ENCODE results near the gene PIAS4. TPM values are rescaled to one million over a fixed set of nuclear protein-coding genes. Genes with fewer than 3 reads are reported as not detected.

Gene PIAS4
- total and polyA plus RNA-seq, 9 of the 15 experiments (the other 6 are each of a cell fraction or from before 2014, with no cell fraction given), result 0.27 to 34.9 (median 14.4) TPM

DNA sequence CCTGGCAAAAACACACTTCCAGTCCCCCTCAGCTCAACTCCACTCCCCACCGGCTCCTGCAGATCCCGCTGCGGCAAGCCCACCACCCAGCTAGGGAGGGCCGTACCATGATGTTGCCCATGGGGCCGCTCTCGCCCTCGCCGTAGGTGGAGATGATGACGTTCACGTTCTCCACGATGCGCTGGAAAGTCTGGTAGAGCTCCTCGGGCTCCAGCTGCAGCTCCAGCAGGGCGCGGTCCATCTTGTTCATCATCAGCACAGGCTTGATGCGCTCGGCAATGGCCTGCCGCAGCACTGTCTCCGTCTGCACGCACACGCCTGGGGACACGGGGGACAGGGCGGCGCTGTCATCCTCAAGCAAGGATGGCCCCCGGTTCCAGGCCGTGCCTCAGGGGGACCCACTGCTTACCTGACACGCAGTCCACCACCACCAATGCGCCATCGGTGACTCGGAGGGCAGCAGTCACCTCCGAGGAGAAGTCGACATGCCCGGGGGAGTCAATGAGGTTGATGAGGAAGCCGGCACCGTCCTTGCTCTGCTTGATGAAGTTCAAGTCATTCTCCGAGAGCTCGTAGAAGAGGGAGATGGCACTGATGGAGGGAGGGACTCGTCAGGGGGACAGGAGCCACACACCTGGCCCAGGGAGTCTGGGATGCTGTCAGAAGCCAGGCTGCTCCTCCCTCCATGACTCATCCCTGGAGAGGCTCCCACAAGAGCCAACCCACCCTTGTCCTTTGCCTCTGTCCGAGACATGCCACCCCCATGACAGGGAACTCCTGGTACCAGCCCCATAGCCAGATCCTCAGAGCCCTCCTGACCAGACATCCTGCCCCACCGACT lies 24.6 kb upstream of the PIAS4 start (continued):
- TF ChIP-seq, protein P1, sequence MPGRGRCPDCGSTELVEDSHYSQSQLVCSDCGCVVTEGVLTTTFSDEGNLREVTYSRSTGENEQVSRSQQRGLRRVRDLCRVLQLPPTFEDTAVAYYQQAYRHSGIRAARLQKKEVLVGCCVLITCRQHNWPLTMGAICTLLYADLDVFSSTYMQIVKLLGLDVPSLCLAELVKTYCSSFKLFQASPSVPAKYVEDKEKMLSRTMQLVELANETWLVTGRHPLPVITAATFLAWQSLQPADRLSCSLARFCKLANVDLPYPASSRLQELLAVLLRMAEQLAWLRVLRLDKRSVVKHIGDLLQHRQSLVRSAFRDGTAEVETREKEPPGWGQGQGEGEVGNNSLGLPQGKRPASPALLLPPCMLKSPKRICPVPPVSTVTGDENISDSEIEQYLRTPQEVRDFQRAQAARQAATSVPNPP (IDR thresholded peaks at IDR 0.05; ENCODE audit: borderline replicate concordance, insufficient read depth, insufficient read length), result no peak
- no peak for TF ChIP-seq DNMT1 (IDR thresholded peaks at IDR 0.05)
- TF ChIP-seq PYGO2 (tag; IDR thresholded peaks at IDR 0.05), result no peak
- TF ChIP-seq ZNF717 (CRISPR knock-in tag; IDR thresholded peaks at IDR 0.05), result no peak
- 0 out of 4 replicates have a peak, but pooled peaks of 1 of the 2 experiments have one; percentile 8 for TF ChIP-seq FOXA3 (CRISPR knock-in tag; conservative IDR thresholded peaks at IDR 0.05 in 1 of 2, IDR thresholded peaks at IDR 0.05 in 1 of 2)

DNA sequence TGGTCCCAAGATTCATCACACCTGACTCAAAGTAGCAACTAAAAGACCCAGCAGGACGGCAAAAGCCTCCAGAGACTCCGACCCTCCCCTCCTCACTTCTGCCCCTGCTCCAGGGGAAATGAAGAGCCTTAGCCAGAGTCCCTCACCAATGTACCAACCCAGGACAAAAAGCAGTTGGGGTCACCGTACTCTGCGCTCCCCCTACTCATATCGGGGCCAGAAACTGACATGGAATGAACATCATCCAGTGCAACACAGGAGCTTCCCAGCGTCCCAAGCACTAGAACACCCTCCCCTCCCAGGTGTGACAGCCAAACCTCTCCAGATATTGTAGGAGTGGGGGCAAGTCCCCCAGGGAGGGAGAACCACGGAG lies 24.0 kb upstream of the PIAS4 start:
- intact Hi-C loops (cut with micrococcal nuclease) (no loop called here), in situ Hi-C loops (cut with MboI) (loop anchor here (5.0 kb wide), 1 partner anchor 219 kb away; no protein-coding TSS in a partner anchor)
- H3K27ac ChIP-seq (ENCODE audit: extremely low read depth, low read depth, low read length), result peak overlapping the region; percentile 99
- TF ChIP-seq TOE1 (IDR thresholded peaks at IDR 0.05; ENCODE audit: borderline replicate concordance) (no peak), TOE1 (CRISPR knock-in tag; IDR thresholded peaks at IDR 0.05; ENCODE audit: borderline replicate concordance, low read depth) (peak; percentile 7; the same call in 1 of the 2 replicates), DNMT1 (IDR thresholded peaks at IDR 0.05) (no peak), KAT7 (CRISPR knock-in tag; IDR thresholded peaks at IDR 0.05; ENCODE audit: borderline replicate concordance) (peak; percentile 47; the same call in 1 of the 2 replicates), POLR2AphosphoS2 (IDR thresholded peaks at IDR 0.05; ENCODE audit: low read length) (peak; percentile 44; the same call in 1 of the 2 replicates), STAG1 (CRISPR knock-in tag; IDR thresholded peaks at IDR 0.05; ENCODE audit: borderline replicate concordance) (0 out of 2 replicates have a peak, but pooled peaks have one; percentile 13)
- TF ChIP-seq, protein P2, sequence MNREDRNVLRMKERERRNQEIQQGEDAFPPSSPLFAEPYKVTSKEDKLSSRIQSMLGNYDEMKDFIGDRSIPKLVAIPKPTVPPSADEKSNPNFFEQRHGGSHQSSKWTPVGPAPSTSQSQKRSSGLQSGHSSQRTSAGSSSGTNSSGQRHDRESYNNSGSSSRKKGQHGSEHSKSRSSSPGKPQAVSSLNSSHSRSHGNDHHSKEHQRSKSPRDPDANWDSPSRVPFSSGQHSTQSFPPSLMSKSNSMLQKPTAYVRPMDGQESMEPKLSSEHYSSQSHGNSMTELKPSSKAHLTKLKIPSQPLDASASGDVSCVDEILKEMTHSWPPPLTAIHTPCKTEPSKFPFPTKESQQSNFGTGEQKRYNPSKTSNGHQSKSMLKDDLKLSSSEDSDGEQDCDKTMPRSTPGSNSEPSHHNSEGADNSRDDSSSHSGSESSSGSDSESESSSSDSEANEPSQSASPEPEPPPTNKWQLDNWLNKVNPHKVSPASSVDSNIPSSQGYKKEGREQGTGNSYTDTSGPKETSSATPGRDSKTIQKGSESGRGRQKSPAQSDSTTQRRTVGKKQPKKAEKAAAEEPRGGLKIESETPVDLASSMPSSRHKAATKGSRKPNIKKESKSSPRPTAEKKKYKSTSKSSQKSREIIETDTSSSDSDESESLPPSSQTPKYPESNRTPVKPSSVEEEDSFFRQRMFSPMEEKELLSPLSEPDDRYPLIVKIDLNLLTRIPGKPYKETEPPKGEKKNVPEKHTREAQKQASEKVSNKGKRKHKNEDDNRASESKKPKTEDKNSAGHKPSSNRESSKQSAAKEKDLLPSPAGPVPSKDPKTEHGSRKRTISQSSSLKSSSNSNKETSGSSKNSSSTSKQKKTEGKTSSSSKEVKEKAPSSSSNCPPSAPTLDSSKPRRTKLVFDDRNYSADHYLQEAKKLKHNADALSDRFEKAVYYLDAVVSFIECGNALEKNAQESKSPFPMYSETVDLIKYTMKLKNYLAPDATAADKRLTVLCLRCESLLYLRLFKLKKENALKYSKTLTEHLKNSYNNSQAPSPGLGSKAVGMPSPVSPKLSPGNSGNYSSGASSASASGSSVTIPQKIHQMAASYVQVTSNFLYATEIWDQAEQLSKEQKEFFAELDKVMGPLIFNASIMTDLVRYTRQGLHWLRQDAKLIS (CRISPR knock-in tag; IDR thresholded peaks at IDR 0.05), result peak; percentile 83; the same call in 1 of the 2 replicates
- H3K4me2 ChIP-seq (ENCODE audit: insufficient read depth, low read length), result peak overlapping the region; percentile 100
- FAIRE-seq (no peak), ATAC-seq (no peak), DNase-seq (ENCODE audit: extremely low read depth in 1 of 4, low spot score in 3 of 4) (peak in 2 of 4 experiments; percentile 28 to 32)
- no peaks in the 10 kb centered on the region for H3K27me3 ChIP-seq (ENCODE audit: control insufficient read depth in 2 of 2, insufficient read depth in 2 of 2, low read length in 2 of 2)
- 35% methylated on average over 7 of the region's 7 CpGs for WGBS (ENCODE audit: insufficient coverage, low coverage, missing lambda C conversion rate)
- H2AFZ ChIP-seq (ENCODE audit: low read depth, low read length), result no peak overlapping the region
- H3K36me3 ChIP-seq (ENCODE audit: control insufficient read depth, insufficient read depth, low read length), result peaks cover 66% of the 10 kb centered on the region
- peak overlapping the region; percentile 99 for H3K4me3 ChIP-seq
- H4K20me1 ChIP-seq (replicated peaks; ENCODE audit: control insufficient read depth, insufficient read depth, low read length), result peaks cover 63% of the 10 kb centered on the region
- H3K9me1 ChIP-seq (ENCODE audit: control insufficient read depth, insufficient read depth, low read length), result peaks cover 22% of the 10 kb centered on the region
- peaks cover 25 to 70% of the 10 kb centered on the region in 2 experiments; a peak in 4 of 5 replicates for H3K4me1 ChIP-seq (replicated peaks in 1 of 2; ENCODE audit: control insufficient read depth in 2 of 2, insufficient read depth in 2 of 2, low read length in 2 of 2)
- no TSS peak for BruUV-seq (replicated peaks)
- CTCF ChIA-PET (ENCODE audit: low intra/inter-chr PET ratio), result no interaction called here
- peaks cover 67% of the 10 kb centered on the region for H3K79me2 ChIP-seq (ENCODE audit: control insufficient read depth, insufficient read depth, low read length)
- H3K9me3 ChIP-seq (replicated peaks; ENCODE audit: control insufficient read depth, insufficient read depth, low read depth, low read length), result no peaks in the 10 kb centered on the region
- POLR2A ChIA-PET, result interaction anchor here (0.6 to 9.7 kb wide), 12 partner anchors 8 to 419 kb away, joined by 3 to 215 read pairs (median 4); partner anchors contain the start of genes CHAF1A, DAPK3, GIPC3 and MRPL54
- peak overlapping the region; percentile 97 to 100 for H3K9ac ChIP-seq (ENCODE audit: insufficient read depth in 1 of 2, low read depth in 2 of 2, low read length in 2 of 2)
